Stimulated activated naive CD8-positive, alpha-beta T cell treated with anti-CD3 and anti-CD28 coated beads, Interleukin-15, Interleukin-2, amounts not matched to agents 100 ng/mL and 50 ng/mL, for 24 hours (primary cell): ENCODE measurements around the gene AHDC1.

Source experiments
- H3K27ac Mint-ChIP-seq: one replicate; pipeline ENCODE4 v1.8.0; 2021; ENCODE audit warnings: mild to moderate bottlenecking, mixed read lengths
- H3K27me3 Mint-ChIP-seq: one replicate; pipeline ENCODE4 v1.8.0; 2021; ENCODE audit warnings: mixed read lengths
- H3K36me3 Mint-ChIP-seq: one replicate; pipeline ENCODE4 v1.8.0; 2021; ENCODE audit warnings: low read depth, mixed read lengths
- H3K4me1 Mint-ChIP-seq: one replicate; pipeline ENCODE4 v1.8.0; 2021; ENCODE audit warnings: low read depth, mixed read lengths
- H3K4me3 Mint-ChIP-seq: one replicate; pipeline ENCODE4 v1.8.0; 2021; ENCODE audit warnings: mild to moderate bottlenecking, mixed read lengths
- H3K9me3 Mint-ChIP-seq: one replicate; pipeline ENCODE4 v1.8.0; 2021; ENCODE audit warnings: mixed read lengths

AHDC1 gene

DNA sequence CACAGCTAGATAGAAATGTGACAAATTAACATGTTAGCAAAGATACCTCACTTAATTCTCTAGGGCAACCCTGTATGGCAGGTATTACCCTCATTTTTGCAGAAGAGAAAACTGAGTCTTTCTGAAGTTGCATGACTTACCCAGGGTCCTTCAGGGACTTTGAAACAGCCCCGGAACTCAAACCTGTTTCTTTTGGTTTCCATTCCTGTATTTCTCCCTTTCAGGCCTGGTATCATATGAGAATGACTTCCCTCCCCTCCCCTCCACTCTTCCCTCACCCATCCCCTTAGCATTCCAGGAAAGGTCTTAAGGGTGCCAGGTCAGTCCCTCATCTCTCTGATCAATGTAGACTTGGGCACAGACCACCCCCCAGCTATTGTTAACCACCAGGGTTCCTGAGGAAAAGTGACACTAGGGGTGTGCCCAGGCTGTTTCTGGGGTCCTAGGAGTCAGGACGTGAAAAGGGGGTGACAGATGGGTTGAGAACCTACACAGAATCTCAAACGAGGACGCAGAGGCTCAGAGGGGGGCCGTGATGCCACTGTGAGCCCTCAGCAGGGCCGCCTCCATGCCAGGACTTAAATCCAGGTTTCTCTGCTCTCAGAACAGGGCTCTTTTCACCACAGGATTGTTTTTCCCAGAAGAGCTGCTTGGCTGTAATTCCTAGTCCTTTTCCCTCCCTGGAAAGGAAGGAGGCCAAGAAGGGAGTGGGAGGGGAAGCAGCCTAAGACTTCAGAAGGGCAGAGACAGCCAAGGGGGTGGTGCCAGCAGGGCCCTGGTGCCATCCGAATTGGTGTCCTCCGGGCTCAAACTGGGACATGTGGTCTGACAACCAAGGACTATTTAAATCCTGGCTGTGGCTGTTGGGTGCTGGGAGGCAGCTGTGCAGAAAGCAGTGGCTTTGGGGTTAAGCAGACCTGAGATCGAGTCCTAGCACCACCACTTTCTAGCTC lies 111.9 kb downstream of the AHDC1 start:
- H3K36me3 Mint-ChIP-seq, result no peaks in the 10 kb centered on the region
- H3K27me3 Mint-ChIP-seq, result no peaks in the 10 kb centered on the region
- peak overlapping the region; percentile 71 for H3K27ac Mint-ChIP-seq
- peaks cover 38% of the 10 kb centered on the region for H3K4me1 Mint-ChIP-seq
- H3K4me3 Mint-ChIP-seq, result no peak overlapping the region
- no peaks in the 10 kb centered on the region for H3K9me3 Mint-ChIP-seq

DNA sequence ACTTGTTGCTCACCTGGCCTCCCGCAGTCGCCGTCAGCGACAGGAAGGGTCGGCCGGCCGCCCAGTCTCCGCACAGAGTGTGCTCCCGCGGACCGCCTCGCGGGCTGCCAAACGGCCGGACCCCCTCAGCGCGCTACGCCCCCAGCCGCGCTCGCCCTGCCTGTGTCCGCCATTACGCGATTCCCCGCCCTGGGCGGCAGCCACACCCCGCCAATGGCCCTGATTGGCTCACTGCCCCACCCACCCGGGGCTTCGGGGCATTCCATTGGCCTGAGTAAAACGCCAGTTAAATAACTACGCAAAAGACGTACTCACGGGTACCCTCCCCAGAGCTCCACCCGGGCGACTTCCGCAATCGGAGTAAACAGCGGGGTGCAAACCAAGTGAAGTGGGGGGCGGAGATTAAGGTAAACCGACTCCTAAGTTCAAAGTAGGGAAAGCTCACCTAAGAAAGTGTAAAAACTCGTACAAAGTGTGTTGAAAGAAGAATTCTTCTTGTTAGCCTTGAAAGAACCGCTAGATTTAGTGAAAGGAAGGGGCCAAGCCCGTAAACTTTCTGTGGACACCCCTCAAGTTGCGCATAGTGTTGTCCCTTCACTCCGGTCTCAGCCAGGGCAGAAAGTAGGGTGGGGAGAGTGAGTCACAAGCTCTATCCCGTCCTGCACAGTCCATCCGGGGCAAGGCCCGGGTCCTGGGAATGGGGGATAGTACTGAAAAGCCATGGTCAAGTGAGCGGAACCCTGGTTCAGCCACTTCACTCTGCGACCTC lies 113.8 kb downstream of the AHDC1 start, which contains the start of gene WASF2:
TSS of gene WASF2 (minus strand) at position 195 of the 769 bp plus-strand sequence. CDS start 61,277 bp downstream, outside the sequence.
- Mint-ChIP-seq H3K9me3 (no peaks in the 10 kb centered on the region), H3K27me3 (no peaks in the 10 kb centered on the region), H3K36me3 (no peaks in the 10 kb centered on the region), H3K4me3 (peak within 1 kb of the TSS; percentile 92), H3K27ac (peak within 1 kb of the TSS; percentile 99), H3K4me1 (peaks cover 42% of the 10 kb centered on the region)

DNA sequence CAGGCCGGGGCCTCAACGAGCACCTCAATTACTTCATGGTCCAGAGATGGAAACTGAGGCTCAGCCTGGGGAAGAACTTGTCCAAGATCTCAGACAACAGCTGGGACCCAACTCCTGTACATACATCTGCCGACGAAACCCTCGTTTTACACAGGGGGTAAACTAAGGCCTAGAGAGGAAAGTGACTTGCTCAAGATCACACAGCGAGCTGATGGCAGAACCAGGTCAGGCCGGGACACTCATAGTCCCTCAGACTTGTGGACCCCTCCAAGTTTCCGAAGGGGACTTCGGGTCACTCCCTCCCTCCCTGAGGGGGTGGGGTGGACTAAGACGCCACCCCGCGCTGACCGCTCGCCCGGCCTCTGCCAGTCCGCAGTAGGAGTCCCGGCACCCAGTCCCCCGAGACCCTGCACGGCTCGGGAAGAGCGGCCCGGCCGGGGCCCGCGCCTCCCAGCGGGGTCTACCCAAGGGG lies 114.4 kb downstream of the AHDC1 start:
- peaks cover 46% of the 10 kb centered on the region for H3K4me1 Mint-ChIP-seq
- peak overlapping the region; percentile 92 for H3K4me3 Mint-ChIP-seq
- no peaks in the 10 kb centered on the region for H3K27me3 Mint-ChIP-seq
- peak overlapping the region; percentile 90 for H3K27ac Mint-ChIP-seq
- H3K9me3 Mint-ChIP-seq, result no peaks in the 10 kb centered on the region
- no peaks in the 10 kb centered on the region for H3K36me3 Mint-ChIP-seq

DNA sequence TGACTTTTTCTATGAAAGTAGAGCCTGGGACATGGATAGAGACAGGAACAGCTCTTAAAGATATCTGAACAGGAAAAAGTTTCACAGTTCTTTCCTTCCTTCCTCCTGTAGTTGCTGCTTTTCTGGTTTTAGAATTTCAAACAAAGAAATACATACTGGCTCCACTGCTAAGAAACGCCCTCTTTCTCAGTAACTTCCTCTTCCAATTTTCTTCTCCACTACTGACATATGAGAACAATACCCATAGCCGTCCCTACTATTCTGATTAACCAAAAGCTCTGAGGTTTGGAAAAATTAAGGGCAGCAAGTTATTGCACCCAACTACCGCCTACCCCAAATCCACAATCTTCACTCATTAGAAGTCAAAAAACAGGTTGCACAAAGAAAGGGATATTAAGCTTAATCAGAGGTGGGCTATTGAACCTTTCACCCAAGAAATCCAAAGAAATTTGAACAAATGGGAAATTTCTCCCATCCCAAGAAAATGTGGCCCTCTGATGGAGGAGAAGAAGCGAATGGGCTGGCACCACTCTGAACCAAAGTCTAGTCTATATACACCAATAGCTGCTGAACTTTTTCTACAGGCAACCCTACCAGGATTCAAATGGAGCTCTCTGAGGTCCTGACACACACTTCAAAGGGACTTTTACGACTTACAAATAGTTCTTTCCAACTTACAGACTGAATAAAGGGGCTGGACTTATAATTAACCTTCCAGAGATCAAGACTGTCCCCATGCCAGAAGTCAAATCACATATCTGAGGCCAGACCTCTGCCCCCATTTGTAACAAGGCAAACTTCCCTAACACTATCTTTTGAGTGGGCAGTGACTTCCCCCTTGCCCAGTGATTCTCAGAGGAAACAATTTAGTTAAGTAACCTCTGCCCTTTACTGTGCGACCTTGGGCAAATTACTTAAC lies 115.7 kb downstream of the AHDC1 start:
- H3K36me3 Mint-ChIP-seq, result peaks cover 7% of the 10 kb centered on the region
- peaks cover 53% of the 10 kb centered on the region for H3K4me1 Mint-ChIP-seq
- peak overlapping the region; percentile 90 for H3K27ac Mint-ChIP-seq
- H3K27me3 Mint-ChIP-seq, result no peaks in the 10 kb centered on the region
- H3K4me3 Mint-ChIP-seq, result peak overlapping the region; percentile 92
- H3K9me3 Mint-ChIP-seq, result no peaks in the 10 kb centered on the region

DNA sequence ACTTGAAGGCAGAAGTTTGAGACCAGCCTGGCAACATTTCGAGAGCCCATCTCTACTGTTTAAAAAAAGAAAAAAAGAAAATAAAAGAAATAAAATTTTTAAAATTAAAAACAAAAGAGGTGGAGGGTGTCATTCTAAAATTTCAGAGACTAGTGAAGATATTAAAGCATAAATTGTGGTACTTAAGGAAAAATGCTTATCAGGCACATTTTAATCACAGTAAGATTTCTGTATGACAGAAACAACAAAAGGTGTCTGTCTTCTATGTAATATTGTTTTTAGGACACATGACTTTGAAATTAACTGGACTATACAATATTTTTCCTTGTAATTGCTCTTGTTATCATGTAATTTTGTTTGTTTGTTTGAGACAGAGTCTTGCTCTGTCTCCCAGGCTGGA lies 118.6 kb downstream of the AHDC1 start:
- no peak overlapping the region for H3K27ac Mint-ChIP-seq
- H3K4me1 Mint-ChIP-seq, result peaks cover 61% of the 10 kb centered on the region
- no peak overlapping the region for H3K4me3 Mint-ChIP-seq

More for the DNA sequence above, 118.6 kb downstream of the AHDC1 start:
- Mint-ChIP-seq H3K9me3 (no peaks in the 10 kb centered on the region), H3K27me3 (no peaks in the 10 kb centered on the region), H3K36me3 (peaks cover 11% of the 10 kb centered on the region)
